Smooth muscle cell (in vitro differentiated cells): ENCODE data around the gene TTC8. TPM values are rescaled to one million over a fixed set of nuclear protein-coding genes. Genes with fewer than 3 reads are reported as not detected.
"Not testable (repeated sequence)": the region's sequence is repeated elsewhere in the genome, so short reads cannot be mapped to it uniquely, and the experiment has no call there.

Experiments
- DNase-seq: peaks from one replicate; lab custom pipeline; 2025; ENCODE audit not compliant: unreplicated experiment; lab: John Stamatoyannopoulos, UW
- H2AFZ ChIP-seq: fragments of 200-600 bp; sonication (generic); 2 replicates; pipeline ENCODE4 v1.6.0; 2016; ENCODE audit warnings: antibody characterized with exemption, low read depth, mild to moderate bottlenecking
- H3F3A ChIP-seq: fragments of 200-600 bp; sonication (generic); 2 replicates; pipeline ENCODE4 v1.6.0; 2017; ENCODE audit warnings: antibody characterized with exemption, low read depth
- H3K27ac ChIP-seq: fragments of 200-600 bp; sonication (generic); 2 replicates; pipeline ENCODE4 v1.5.1; 2016; ENCODE audit warnings: low read depth, mild to moderate bottlenecking
- H3K27me3 ChIP-seq: fragments of 200-600 bp; sonication (generic); 2 replicates; pipeline ENCODE4 v1.6.1; 2016; ENCODE audit warnings: low read depth, mild to moderate bottlenecking
- H3K36me3 ChIP-seq: fragments of 200-600 bp; sonication (generic); 2 replicates; pipeline ENCODE4 v1.5.1; 2016; ENCODE audit warnings: low read depth
- H3K4me1 ChIP-seq: fragments of 200-600 bp; sonication (generic); 2 replicates; pipeline ENCODE4 v1.5.1; 2016; ENCODE audit warnings: low read depth
- H3K4me2 ChIP-seq: fragments of 200-600 bp; sonication (generic); 2 replicates; pipeline ENCODE4 v1.6.0; 2016; ENCODE audit warnings: mild to moderate bottlenecking
- H3K4me3 ChIP-seq: fragments of 200-600 bp; sonication (generic); 2 replicates; pipeline ENCODE4 v1.5.1; 2016; ENCODE audit warnings: mild to moderate bottlenecking
- H3K79me2 ChIP-seq: fragments of 200-600 bp; sonication (generic); 2 replicates; pipeline ENCODE4 v1.6.0; 2016; ENCODE audit warnings: low read depth, mild to moderate bottlenecking
- H3K9ac ChIP-seq: fragments of 200-600 bp; sonication (generic); 2 replicates; pipeline ENCODE4 v1.6.0; 2016; ENCODE audit warnings: low read depth
- H3K9me3 ChIP-seq: fragments of 200-600 bp; sonication (generic); replicated peaks from 2 replicates; pipeline ENCODE4 v1.5.1; 2016; ENCODE audit warnings: low read depth
- H4K20me1 ChIP-seq: fragments of 200-600 bp; sonication (generic); 2 replicates; pipeline ENCODE4 v1.6.0; 2016; ENCODE audit warnings: low read depth
- WGBS: methylation state at CpG from one replicate; pipeline ENCODE4 v1.1.7; 2016; ENCODE audit warnings: low lambda C conversion rate; 5-methylcytosine and 5-hydroxymethylcytosine counted together
- polyA plus RNA-seq: library from polyadenylated mRNA; unstranded; fragments of >200 nt; fragmentation: Nextera tagmentation; extraction: Ambion mirVana; gene quantifications from 2 replicates; pipeline ENCODE4 v1.2.1, GENCODE V29; 2016
- total RNA-seq: library from RNA; depleted of rRNA; stranded (reverse); fragments of >200 nt; gene quantifications from 2 replicates; pipeline ENCODE4 v1.2.3, GENCODE V29; 2014
- TF ChIP-seq, protein P1 (sequence below): fragments of 200-600 bp; sonication (generic); IDR thresholded peaks from 2 replicates; pipeline ENCODE4 v1.5.1; 2017; ENCODE audit warnings: borderline replicate concordance, mild to moderate bottlenecking, antibody characterized with exemption; ENCODE audit not compliant: insufficient read depth, poor library complexity, severe bottlenecking

The TTC8 gene
- total and polyA plus RNA-seq, 2 experiments from 2014 or later = 20.0 to 58.9 TPM

DNA sequence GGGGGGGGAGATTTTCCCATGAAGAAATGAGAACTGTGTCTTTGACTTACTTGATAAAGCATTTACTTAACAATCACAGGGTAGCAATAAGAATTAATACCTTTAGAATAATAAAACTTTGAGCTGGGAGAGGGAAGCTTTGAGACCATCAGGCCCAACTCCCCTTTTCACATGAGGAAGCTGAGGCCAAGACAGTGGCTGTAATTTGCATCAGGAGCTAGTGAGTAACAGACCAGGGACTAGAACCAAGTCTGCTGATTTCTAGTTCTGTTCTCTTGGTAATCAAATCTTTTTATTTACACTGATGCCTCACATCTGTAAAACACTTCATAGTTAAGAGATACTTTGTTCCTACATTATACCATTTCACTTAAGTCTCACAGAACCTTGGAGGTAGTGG, 28.7 kb downstream of the TTC8 start:
- H3F3A ChIP-seq = no peaks in the 10 kb centered on the region

DNA sequence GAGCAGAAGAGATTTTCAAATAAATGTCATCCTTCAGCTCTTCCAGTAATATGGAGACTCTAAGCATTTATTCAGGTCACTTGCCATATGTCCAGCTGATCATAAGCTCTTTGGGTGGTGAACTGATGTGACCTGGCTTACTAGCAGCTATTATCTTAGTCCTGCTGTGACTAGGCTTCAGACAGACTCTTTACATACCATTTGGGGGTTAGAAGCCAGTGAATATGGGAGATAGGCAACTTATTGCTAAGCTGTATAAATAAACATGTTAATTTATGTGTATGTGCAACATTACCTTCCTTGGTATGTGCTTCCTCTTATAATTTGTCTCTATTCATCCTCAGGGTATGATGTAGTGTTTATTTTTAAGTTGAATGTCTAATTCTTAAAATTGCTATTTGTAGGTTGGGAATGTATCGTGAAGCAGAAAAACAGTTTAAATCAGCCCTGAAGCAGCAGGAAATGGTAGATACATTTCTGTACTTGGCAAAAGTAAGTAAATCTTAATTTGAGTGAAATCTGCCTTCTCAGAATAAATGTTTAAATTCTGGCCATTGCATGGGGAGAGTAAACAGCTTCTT, 32.4 kb downstream of the TTC8 start:
- peaks cover 7% of the 10 kb centered on the region for H3K36me3 ChIP-seq
- H3K4me3 ChIP-seq = no peak overlapping the region
- H3K27me3 ChIP-seq = no peaks in the 10 kb centered on the region
- no peaks in the 10 kb centered on the region for H4K20me1 ChIP-seq
- WGBS = 86% methylated on average over 1 of the region's 1 CpG
- no peaks in the 10 kb centered on the region for H3K4me1 ChIP-seq
- H3K27ac ChIP-seq = no peak overlapping the region
- no peaks in the 10 kb centered on the region for H3F3A ChIP-seq
- H3K4me2 ChIP-seq = no peak overlapping the region
- no peaks in the 10 kb centered on the region for H3K79me2 ChIP-seq
- H3K9me3 ChIP-seq = no peaks in the 10 kb centered on the region
- H2AFZ ChIP-seq = no peak overlapping the region
- no peak overlapping the region for H3K9ac ChIP-seq
- DNase-seq = no peak
- TF ChIP-seq, protein P1, sequence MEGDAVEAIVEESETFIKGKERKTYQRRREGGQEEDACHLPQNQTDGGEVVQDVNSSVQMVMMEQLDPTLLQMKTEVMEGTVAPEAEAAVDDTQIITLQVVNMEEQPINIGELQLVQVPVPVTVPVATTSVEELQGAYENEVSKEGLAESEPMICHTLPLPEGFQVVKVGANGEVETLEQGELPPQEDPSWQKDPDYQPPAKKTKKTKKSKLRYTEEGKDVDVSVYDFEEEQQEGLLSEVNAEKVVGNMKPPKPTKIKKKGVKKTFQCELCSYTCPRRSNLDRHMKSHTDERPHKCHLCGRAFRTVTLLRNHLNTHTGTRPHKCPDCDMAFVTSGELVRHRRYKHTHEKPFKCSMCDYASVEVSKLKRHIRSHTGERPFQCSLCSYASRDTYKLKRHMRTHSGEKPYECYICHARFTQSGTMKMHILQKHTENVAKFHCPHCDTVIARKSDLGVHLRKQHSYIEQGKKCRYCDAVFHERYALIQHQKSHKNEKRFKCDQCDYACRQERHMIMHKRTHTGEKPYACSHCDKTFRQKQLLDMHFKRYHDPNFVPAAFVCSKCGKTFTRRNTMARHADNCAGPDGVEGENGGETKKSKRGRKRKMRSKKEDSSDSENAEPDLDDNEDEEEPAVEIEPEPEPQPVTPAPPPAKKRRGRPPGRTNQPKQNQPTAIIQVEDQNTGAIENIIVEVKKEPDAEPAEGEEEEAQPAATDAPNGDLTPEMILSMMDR = no peak

More for the DNA sequence above, 28.7 kb downstream of the TTC8 start:
- no peaks in the 10 kb centered on the region for H4K20me1 ChIP-seq
- H3K4me2 ChIP-seq = no peak overlapping the region
- no peak overlapping the region for H2AFZ ChIP-seq
- no peaks in the 10 kb centered on the region for H3K36me3 ChIP-seq
- no peak overlapping the region for H3K9ac ChIP-seq
- H3K79me2 ChIP-seq = no peaks in the 10 kb centered on the region
- H3K27me3 ChIP-seq = no peaks in the 10 kb centered on the region
- no peak for DNase-seq
- H3K4me3 ChIP-seq = no peak overlapping the region
- H3K9me3 ChIP-seq = no peaks in the 10 kb centered on the region
- no peak overlapping the region for H3K27ac ChIP-seq
- TF ChIP-seq, protein P1 = no peak
- no peaks in the 10 kb centered on the region for H3K4me1 ChIP-seq

DNA sequence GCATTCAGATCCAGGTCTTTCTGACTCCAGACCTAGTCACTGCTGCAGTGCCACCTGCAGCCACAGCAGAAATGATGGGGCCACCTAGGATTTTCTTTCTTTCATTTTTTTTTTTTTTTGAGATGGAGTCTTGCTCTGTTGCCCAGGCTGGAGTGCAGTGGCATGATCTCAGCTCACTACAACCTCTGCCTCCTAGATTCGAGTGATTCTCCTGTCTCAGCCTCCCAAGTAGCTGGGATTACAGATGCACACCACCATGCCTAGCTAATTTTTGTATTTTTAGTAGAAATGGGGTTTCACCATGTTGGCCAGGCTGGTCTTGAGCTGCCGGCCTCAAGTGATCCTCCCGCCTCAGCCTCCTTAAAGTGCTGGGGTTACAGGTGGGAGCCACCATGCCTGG, 33.4 kb downstream of the TTC8 start:
- H2AFZ ChIP-seq, H3K9me3 ChIP-seq, H3K79me2 ChIP-seq, H3K4me2 ChIP-seq, DNase-seq, H3K36me3 ChIP-seq, H3K4me3 ChIP-seq, H3K9ac ChIP-seq, H4K20me1 ChIP-seq, H3K27ac ChIP-seq, H3F3A ChIP-seq, H3K27me3 ChIP-seq, H3K4me1 ChIP-seq: not testable (repeated sequence)
- whole genome bisulfite sequencing = 97% methylated on average over 3 of the region's 3 CpGs

DNA sequence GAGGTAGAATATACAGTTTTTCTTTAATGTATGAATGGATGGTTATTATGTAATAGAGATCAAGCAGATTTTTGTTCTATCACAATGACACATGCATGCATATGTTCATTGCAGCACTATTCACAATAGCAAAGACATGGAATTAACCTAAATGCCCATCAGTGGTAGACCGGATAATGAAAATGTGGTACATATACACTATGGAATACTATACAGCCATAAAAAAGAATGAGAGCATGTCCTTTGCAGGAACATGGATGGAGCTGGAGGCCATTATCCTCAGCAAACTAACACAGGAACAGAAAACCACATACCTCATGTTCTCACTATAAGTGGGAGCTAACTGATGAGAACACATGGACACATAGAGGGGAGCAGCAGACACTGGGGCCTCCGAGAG, 34.7 kb downstream of the TTC8 start:
- H3K4me2 ChIP-seq, H2AFZ ChIP-seq, H3K27me3 ChIP-seq, DNase-seq, H3F3A ChIP-seq, H3K9ac ChIP-seq, H3K27ac ChIP-seq, H3K4me1 ChIP-seq, H3K79me2 ChIP-seq, H3K9me3 ChIP-seq, H3K36me3 ChIP-seq, H3K4me3 ChIP-seq, H4K20me1 ChIP-seq: not testable (repeated sequence)
- 100% methylated on average over 2 of the region's 2 CpGs for WGBS

DNA sequence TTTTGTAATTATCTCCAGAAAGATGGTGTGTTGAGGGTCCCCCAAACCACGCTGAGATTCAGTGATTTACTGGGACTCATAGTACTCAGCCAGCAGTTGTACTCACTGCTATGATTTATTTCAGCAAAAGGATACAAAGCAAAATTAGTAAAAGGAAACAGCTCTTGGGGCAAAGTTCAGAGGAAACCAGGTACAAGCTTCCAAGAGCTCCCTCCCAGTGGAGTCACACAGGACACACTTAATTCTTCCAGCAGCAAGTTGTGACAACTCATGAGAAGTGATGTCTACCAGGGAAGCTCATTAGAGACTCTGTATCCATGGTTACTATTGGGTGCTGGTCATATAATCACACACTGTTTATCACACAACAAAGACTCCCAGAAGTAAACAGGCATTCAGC, 38.7 kb downstream of the TTC8 start:
- Histone ChIP-seq H4K20me1 (no peaks in the 10 kb centered on the region), H3F3A (no peaks in the 10 kb centered on the region), H3K27me3 (no peaks in the 10 kb centered on the region), H3K9me3 (no peaks in the 10 kb centered on the region), H3K79me2 (no peaks in the 10 kb centered on the region), H3K4me1 (no peaks in the 10 kb centered on the region), H2AFZ (no peak overlapping the region), H3K4me3 (no peak overlapping the region), H3K27ac (no peak overlapping the region), H3K36me3 (peaks cover 7% of the 10 kb centered on the region), H3K9ac (no peak overlapping the region), H3K4me2 (no peak overlapping the region)
- TF ChIP-seq, protein P1 = no peak
- WGBS = 97% methylated on average over 1 of the region's 1 CpG
- DNase-seq = no peak
